ENCODE results near the gene CDH4. TPM values are rescaled to one million over a fixed set of nuclear protein-coding genes. Genes with fewer than 3 reads are reported as not detected.
A peak's percentile ranks its signal among the peaks of the same experiment; 100 is the strongest.

Gene CDH4
- total and polyA plus RNA-seq, 12 donors = 0.04 to 0.25 (median 0.08) TPM; not detected in 5

DNA sequence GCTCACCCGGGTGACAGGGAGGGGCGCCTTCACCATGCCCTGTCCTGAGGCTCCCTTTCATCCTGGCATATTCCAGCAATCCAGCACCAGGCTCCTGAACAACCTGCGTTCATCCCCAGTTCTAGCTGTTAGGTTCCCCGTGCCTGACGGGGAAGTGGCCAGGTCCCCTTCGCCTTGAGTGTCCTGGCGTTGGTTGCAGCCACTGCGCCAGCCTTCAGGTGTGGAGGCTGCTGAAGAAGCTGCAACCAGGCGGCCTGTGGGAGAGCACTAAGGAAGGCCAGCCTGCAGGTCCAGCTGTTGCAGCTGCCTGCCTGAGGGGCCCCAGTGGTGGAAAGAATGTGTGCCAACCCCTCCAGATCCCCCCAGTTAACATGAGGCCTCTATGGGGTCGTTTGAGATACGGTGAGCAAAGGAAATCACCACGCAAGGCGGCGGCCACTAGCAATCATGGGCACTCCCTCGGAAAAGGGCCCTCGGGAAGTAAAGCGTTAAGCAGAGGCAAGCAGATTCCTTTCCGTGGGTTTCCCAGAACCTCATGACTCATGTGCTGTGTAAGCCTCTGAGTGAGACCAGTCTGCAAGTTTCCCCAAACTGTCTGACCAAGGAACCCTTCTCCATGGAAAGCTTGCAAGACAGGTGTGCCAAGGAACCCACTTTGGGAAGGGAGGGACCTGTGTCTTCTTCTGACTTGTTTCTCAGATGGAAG, 492.8 kb downstream of the CDH4 start:
- Histone ChIP-seq H3K4me1 (no peaks in the 10 kb centered on the region), H3K27ac (no peak overlapping the region), H3K4me3 (no peak overlapping the region), H3K36me3 (no peaks in the 10 kb centered on the region), H3K9me3 (peaks cover 0 to 21% (median 2%) of the 10 kb centered on the region in 11 donors), H3K27me3 (peaks cover 0 to 24% (median 7%) of the 10 kb centered on the region in 7 donors)
- TF ChIP-seq, protein P1, sequence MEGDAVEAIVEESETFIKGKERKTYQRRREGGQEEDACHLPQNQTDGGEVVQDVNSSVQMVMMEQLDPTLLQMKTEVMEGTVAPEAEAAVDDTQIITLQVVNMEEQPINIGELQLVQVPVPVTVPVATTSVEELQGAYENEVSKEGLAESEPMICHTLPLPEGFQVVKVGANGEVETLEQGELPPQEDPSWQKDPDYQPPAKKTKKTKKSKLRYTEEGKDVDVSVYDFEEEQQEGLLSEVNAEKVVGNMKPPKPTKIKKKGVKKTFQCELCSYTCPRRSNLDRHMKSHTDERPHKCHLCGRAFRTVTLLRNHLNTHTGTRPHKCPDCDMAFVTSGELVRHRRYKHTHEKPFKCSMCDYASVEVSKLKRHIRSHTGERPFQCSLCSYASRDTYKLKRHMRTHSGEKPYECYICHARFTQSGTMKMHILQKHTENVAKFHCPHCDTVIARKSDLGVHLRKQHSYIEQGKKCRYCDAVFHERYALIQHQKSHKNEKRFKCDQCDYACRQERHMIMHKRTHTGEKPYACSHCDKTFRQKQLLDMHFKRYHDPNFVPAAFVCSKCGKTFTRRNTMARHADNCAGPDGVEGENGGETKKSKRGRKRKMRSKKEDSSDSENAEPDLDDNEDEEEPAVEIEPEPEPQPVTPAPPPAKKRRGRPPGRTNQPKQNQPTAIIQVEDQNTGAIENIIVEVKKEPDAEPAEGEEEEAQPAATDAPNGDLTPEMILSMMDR (IDR thresholded peaks at IDR 0.05) = no peak
- ATAC-seq (no peak), DNase-seq (no peak)
- intact Hi-C loops (cut with DNase I) = loop anchor here in 1 of 10 donors (1.0 kb wide), 1 partner anchor 38 kb away; no protein-coding TSS in a partner anchor
- WGBS, 2 donors = 78 to 80% methylated on average over 18 of the region's 18 CpGs

DNA sequence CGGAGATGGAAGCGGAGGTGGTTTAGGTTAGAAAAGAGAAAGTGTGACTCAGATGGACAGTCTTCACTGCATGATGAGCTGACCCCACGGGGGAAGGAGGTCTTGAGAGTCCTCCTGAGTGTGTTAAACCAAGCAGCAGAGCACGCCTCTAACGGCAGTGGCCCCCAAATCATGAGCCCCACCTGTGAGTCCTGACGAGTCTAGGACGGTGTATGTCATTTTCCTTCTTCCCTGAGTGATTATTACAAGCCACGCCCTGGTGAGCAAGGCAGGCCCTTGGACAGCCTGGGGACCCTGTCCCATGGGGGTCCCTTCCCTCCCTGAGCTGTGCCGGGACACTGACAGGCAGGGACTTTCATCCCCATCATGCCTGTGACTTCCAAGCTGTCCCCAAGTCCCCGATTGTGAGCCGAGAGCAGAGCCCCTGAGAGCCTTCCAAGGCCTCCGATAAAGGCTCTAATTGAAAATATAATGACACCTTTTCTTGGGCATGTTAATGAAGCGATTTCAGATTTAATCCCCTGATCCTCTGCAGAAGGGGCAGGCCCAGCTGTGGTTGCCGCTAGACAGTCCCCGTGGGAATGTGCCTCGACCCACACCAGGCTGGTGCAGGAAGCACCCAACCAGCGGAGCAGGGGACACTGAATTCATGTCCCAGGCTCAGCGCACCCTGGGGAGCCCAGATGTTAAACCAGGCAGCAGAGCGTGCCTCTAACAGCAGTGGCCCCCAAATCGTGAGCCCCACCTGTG, 493.5 kb downstream of the CDH4 start:
- TF ChIP-seq, protein P1 (IDR thresholded peaks at IDR 0.05) = no peak
- ATAC-seq = no peak
- intact Hi-C loops (cut with DNase I) = no loop called here
- DNase-seq = no peak
- Histone ChIP-seq H3K36me3 (no peaks in the 10 kb centered on the region), H3K4me1 (no peaks in the 10 kb centered on the region), H3K4me3 (no peak overlapping the region), H3K9me3 (peaks cover 0 to 28% (median 9%) of the 10 kb centered on the region in 11 donors), H3K27ac (no peak overlapping the region), H3K27me3 (peaks cover 0 to 24% (median 7%) of the 10 kb centered on the region in 7 donors)
- WGBS, 2 donors = 88 to 92% methylated on average over 20 of the region's 20 CpGs

DNA sequence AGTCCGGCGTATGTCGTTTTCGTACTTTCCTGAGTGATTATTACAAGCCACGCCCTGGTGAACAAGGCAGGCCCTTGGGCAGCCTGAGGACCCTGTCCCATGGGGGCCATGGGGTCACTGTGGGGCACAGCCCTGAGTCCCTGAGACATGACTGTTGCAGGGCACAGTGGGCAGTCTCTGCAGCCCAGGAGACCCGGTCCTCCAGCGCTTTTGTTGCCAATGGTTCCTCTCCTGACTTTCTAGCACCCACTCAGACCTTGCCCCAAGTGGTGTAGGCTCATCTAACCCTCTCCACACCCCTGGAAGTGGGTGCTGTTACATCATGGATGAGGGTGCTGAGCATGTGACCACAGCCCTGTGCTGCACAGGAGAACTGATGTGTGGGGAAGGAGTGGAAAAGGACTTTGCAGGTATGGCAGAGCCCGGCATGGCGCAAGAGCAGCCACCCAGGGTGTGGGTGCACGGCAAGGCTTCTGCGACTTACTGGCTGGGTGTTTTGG, 494.1 kb downstream of the CDH4 start:
- TF ChIP-seq, protein P1 (IDR thresholded peaks at IDR 0.05) = no peak
- Histone ChIP-seq H3K4me1 (no peaks in the 10 kb centered on the region), H3K4me3 (no peak overlapping the region), H3K27me3 (peaks cover 0 to 24% (median 7%) of the 10 kb centered on the region in 7 donors), H3K36me3 (no peaks in the 10 kb centered on the region), H3K9me3 (peaks cover 0 to 34% (median 15%) of the 10 kb centered on the region in 11 donors), H3K27ac (no peak overlapping the region)
- 91 to 93% methylated on average over 11 of the region's 11 CpGs for WGBS, 2 donors
- ATAC-seq (peak in 1 of 8 donors; percentile 38), DNase-seq (no peak)
- intact Hi-C loops (cut with DNase I) = no loop called here

DNA sequence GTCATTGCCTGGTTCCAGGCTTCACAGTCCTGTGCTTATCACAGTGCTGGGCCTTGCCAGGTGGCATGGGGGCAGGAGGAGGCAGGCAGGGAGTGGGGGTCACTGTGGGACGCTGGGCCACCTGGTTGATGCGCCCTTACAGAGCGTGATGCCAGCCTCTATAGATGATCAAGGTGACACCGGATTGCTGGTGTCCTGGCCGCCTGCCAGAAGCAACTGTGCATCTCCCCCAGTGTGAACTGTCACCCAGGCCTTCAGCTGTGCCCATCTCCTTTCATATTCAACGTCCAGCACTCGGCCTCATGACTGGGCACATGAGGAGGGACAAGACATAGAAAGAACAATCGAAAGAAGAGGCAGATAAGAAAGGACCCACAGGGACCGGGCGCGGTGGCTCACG, 494.7 kb downstream of the CDH4 start:
- DNase-seq (no peak), ATAC-seq (no peak)
- Histone ChIP-seq H3K36me3 (no peaks in the 10 kb centered on the region), H3K4me3 (no peak overlapping the region), H3K4me1 (no peaks in the 10 kb centered on the region), H3K9me3 (peaks cover 0 to 40% (median 15%) of the 10 kb centered on the region in 11 donors), H3K27ac (no peak overlapping the region), H3K27me3 (peaks cover 0 to 18% (median 7%) of the 10 kb centered on the region in 7 donors)
- intact Hi-C loops (cut with DNase I) = no loop called here
- WGBS, 2 donors = 88 to 90% methylated on average over 12 of the region's 12 CpGs
- TF ChIP-seq, protein P1 (IDR thresholded peaks at IDR 0.05) = no peak

Data from heart right ventricle (tissue), 16 donors.